Urothelium cell line (cell line): ENCODE data around the gene ODAM.
"Not testable (repeated sequence)": the region's sequence is repeated elsewhere in the genome, so short reads cannot be mapped to it uniquely, and the experiment has no call there.

ENCODE experiments used
- DNase-seq: peaks from one replicate; pipeline ENCODE4 v3.0.0; 2011; ENCODE audit warnings: low spot score, mixed read lengths
- FAIRE-seq: peaks from 2 replicates; lab custom pipeline; 2011; peaks lifted over from hg19 to GRCh38; lab: Jason Lieb, UNC

ODAM gene

DNA sequence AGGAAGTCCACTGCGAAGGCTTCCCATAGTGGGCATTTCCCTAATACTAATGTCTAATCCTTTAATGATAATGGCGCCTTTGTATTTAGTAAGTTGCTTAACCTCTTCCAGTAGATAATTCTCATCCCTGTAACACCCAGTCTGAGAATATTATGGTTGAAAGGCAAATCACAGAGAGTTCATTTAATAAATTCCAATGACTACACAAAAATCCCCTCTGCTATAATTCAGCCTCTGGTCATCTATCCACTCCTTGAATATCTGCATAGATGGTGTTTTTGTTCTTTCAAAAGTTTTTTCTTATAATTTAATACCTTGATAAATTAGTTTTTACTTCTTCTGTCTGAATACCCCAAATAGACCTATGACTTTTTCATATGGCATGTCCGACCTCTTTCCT is 25.9 kb downstream of the ODAM start:
- DNase-seq, FAIRE-seq: not testable (repeated sequence)

DNA sequence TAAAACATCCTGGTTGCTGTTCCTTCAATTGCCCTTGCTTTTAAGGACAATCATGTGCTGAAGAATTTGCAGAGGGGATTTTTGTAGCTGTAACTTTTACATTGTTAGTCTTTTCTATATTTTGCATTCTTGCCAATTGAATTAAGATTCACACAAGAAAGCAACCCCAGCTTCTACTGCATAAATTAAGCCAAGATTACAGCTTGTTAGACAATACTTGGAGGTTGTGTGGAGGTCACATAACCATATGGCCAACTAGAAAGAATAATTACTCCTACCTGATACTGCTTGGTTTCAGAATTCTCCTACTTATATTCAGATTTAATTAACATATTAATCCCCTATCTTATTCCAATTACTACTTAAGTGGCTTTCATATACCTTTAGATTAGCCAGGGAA is 26.3 kb downstream of the ODAM start:
- DNase-seq, FAIRE-seq: not testable (repeated sequence)

DNA sequence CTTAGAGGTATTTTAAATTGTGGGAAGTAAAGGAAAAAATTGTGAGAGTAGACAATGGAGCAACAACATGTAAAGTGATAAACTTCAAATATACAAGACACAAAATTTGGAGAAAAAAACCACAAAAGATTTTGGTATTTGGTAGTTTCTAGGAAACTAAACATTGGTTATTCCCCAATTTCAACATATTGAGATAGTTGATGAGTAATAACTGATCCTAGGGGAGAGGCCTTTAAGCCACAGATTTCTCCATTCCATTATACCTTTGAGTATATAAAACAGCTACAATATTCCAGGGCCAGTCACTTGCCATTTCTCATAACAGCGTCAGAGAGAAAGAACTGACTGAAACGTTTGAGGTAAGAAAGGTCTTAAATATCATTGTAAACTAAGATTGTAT is 30.3 kb downstream of the ODAM start, which contains the start of gene FDCSP:
FDCSP (plus strand) TSS at position 301 of the 400 bp plus-strand sequence. CDS start 5,071 bp downstream, outside the sequence.
- FAIRE-seq, result no peak
- DNase-seq, result no peak

DNA sequence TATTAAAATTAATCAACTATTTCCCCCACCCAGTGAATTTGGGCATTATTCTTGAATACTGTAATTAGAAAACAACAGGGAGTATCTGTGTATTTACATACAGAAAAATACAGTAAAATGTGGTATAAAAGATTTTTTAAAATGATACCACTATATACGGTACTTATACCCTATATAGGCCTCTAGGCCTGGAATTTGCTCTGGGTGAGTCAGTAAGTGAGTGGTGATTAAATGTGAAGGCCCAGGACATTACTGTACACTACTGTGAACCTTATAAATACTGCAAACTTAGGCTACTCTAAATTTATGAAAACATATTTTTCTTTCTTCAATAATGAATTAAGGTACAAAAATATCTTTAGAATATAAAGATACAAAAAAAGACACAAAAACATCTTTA is 40.6 kb downstream of the ODAM start:
- FAIRE-seq (no peak), DNase-seq (no peak)

DNA sequence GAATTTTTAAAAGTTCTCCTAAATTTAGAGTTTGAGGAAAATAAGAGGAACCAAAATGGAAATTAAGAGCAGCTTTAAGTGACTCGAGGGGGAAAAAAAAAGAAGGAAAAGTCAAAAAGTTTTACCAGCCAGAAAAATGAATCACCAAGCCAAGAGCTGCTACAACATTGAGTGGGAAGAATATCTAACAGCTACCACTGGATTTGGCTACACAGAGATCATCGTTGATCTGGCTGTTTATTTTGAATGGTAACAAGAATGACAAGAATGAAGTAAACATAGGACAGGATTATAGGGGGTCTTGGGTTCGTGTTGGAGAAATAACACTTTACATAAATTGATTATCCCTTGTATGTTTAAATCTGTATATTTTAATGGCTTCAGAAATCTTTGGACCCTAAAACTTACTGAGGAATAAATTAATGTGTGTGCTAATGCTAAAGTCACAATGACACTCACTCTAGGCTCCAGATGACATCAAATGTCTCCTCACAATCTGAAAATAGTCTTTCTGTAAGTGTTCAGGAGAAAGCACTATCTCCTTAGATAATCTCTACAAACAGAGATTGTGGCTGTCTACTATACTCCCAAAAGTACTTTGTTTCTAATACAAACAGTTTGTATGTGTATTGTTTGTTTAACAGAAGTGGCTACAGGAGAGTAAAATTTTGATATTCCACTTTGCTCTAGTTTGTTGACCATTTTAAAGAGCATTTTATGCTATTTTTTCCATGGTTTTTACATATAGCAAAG is 43.8 kb downstream of the ODAM start:
- FAIRE-seq, result no peak

DNA sequence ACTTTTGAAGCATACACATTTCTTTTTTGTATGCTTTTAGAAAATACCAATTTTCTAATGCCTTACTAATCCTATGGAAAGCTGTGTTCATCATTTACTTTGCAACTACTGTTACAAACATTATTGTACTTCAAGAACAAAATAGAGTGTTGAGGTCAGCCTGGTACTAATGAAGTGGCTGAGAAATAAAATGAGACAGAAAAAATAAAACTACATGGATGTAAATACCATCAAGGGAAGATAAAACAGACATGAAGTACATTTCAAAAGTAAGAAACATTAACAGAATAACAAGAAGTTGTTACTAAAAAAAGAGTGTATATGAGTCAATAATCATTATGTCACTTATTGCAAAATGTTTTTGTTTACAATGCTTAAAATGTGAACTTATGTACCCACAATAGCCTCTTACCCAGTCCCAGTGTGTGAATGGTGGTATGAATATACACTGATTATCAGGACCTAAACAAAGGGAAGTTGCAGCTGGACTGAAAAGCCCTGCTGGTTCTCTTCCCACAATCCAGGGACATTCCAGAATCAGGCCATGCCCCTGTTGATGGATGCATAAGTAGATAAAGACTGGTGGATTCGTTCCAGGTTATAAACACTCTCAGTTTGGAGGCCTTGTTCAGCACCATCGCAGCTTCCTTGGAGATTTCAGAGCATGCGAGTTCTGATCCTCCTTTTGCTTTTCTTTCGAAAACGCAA is 44.5 kb downstream of the ODAM start:
- DNase-seq (no peak), FAIRE-seq (peak; percentile 13)

More for the DNA sequence above, 43.8 kb downstream of the ODAM start:
- no peak for DNase-seq

DNA sequence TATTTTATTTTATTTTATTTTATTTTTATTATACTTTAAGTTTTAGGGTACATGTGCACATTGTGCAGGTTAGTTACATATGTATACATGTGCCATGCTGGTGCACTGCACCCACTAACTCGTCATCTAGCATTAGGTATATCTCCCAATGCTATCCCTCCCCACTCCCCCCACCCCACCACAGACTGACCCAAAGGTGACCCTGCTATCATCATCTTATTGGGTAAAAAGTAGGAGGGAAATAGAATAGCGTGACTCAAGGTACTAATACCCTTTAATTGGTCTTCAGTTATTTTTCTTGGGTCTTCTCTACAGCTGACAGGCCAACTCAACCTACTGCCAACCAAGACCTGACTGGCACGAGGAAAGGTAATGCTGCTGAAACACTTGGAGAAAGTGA is 46.8 kb downstream of the ODAM start, which contains the start of gene CSN3:
CSN3 (plus strand) TSS at position 301 of the 400 bp plus-strand sequence. CDS start 2,223 bp downstream, outside the sequence.
- FAIRE-seq, DNase-seq: not testable (repeated sequence)

DNA sequence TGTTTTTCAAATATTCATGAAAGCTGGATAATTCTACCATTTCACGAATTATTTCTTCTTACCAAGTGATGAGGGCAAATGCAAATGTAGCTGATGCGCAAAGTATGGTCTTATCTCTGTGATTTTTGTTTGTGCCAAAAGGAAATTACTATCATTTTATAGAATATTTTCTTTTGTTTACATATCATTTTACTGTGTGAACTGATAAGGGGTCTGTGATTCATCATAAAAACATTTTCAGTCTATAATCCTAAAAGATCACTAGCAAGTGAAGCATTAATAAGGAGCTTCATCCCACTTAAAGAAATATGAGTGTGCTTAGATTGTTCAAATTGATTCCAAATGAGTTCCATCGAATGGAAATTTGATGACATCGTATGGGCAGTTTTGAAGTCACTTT is 47.6 kb downstream of the ODAM start:
- no peak for DNase-seq
- FAIRE-seq, result no peak

DNA sequence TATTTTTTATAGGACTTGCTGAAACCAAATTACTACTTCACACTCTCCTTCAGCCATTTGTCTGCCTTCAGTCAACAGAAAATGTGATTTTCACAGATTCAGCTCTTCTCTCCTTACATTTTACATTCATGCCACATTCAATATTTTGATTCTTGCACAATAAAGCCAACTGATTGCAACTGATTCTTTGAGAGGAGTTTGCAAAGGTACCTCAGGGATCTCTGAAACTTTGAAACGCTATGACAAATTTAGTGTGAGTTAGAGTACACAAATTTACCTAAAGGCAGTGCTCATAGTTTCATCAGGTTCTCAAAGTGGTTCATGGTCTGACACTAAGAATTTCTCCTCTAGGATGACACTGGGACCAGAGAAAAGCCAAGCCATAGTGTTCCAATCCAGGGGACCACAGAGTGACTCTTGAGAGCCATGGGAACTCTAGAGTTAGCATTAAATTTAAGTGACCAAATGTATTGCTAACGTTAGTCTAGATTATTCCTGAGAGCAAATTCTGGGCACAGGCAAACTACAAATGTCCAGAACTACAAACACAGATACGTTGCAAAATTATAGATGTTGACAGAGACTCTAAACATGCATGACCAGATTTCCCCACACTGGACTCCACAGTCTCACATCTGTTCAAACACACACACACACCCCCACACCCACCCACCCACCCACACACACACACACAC is 55.9 kb downstream of the ODAM start:
- FAIRE-seq, result no peak

DNA sequence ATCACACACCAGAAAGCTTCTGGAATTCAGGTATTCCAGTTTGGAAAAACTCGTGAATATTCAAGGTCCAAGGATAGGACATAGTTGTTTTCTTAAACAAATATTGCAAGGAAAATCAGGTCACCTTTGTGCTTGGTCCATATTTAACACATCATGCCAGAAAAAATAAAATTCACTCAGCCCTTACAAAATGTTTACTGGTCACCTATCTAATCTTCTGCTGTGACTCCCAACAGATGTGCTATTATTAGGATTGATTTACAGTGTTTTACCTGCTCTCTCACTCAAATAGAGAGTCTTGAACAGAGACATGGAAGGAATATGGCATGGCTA is 56.4 kb downstream of the ODAM start:
- FAIRE-seq, result no peak
- no peak for DNase-seq

More for the DNA sequence above, 55.9 kb downstream of the ODAM start:
- DNase-seq, result no peak
